K562 (cell line): Measurements from ENCODE around the gene S100A8. TPM values are rescaled to one million over a fixed set of nuclear protein-coding genes. Genes with fewer than 3 reads are reported as not detected.

Experiments used
- ATAC-seq: fragments of 200-7000 bp; cut with Tn5 transposase; 3 replicates; pipeline ENCODE4 v1.9.1; 2020; ENCODE audit warnings: moderate library complexity
- BruUV-seq: library from RNA; stranded (reverse); fragments of 400-500 nt; replicated peaks from 2 replicates; lab custom pipeline; 2021; lab: Mats Ljungman, UMichigan
- CTCF ChIA-PET: fragments of 300-600 bp; formaldehyde crosslinking; extraction: SDS; loops from one replicate; lab custom pipeline; 2021; ENCODE audit warnings: low intra/inter-chr PET ratio; lab: Yijun Ruan, JAX
- POLR2A ChIA-PET: fragments of 300-600, 350-650 bp; sonication (Branson Sonifier 250); formaldehyde crosslinking; extraction: SDS; loops from one replicate; lab custom pipeline; 2021; ENCODE audit warnings: antibody characterized with exemption, inconsistent platforms; lab: Yijun Ruan, JAX
- DNase-seq, 4 experiments: peaks; one replicate each; pipeline versions ENCODE4 v3.0.0 to v3.0.0-alpha.2; 2011 to 2018; ENCODE audit warnings: low spot score in 3 of 4, mixed read lengths in 3 of 4; ENCODE audit errors: extremely low read depth in 1 of 4
- FAIRE-seq: peaks from 2 replicates; lab custom pipeline; 2011; peaks lifted over from hg19 to GRCh38; lab: Jason Lieb, UNC
- H2AFZ ChIP-seq: 2 replicates; pipeline ENCODE4 v1.6.0; 2011; ENCODE audit warnings: low read depth, low read length, control low read depth, inconsistent platforms
- H3K27ac ChIP-seq: fragments of 200-600 bp; 3 replicates; pipeline ENCODE4 v1.8.0; 2011; ENCODE audit warnings: low read depth, mild to moderate bottlenecking, control low read depth, inconsistent platforms, low read length, moderate library complexity, mixed read lengths; ENCODE audit errors: extremely low read depth
- H3K27me3 ChIP-seq, 2 experiments: fragments of 300-600 bp in 1 of 2; 2 replicates in 1 of 2; 3 replicates in 1 of 2; pipeline versions ENCODE4 v1.6.0 to v1.8.0; 2011; ENCODE audit warnings: inconsistent platforms in 2 of 2, low read length in 2 of 2, mild to moderate bottlenecking in 1 of 2, mixed read lengths in 1 of 2, moderate library complexity in 1 of 2; ENCODE audit not compliant: control insufficient read depth in 2 of 2, insufficient read depth in 2 of 2
- H3K36me3 ChIP-seq: fragments of 300-600 bp; 3 replicates; pipeline ENCODE4 v1.8.0; 2011; ENCODE audit warnings: mild to moderate bottlenecking, low read length, inconsistent platforms; ENCODE audit not compliant: control insufficient read depth, insufficient read depth
- H3K4me1 ChIP-seq, 2 experiments: fragments of 200-600 bp in 1 of 2; replicated peaks in 1 of 2; 2 replicates in 1 of 2; 3 replicates in 1 of 2; pipeline versions ENCODE4 v1.5.1 to v1.8.0; 2011; ENCODE audit warnings: inconsistent platforms in 2 of 2, low read length in 2 of 2, mild to moderate bottlenecking in 1 of 2, mixed read lengths in 1 of 2, moderate library complexity in 1 of 2; ENCODE audit not compliant: control insufficient read depth in 2 of 2, insufficient read depth in 2 of 2
- H3K4me2 ChIP-seq: 2 replicates; pipeline ENCODE4 v1.6.1; 2011; ENCODE audit warnings: low read length, control low read depth, inconsistent platforms, mixed read lengths; ENCODE audit not compliant: insufficient read depth
- H3K4me3 ChIP-seq: fragments of 200-600 bp; sonication (generic), shearing (Covaris generic); 2 replicates; pipeline ENCODE4 v1.5.1; 2016; ENCODE audit warnings: control low read depth, inconsistent platforms
- H3K79me2 ChIP-seq: fragments of 200-600 bp; 3 replicates; pipeline ENCODE4 v1.8.0; 2011; ENCODE audit warnings: low read length, inconsistent platforms; ENCODE audit not compliant: control insufficient read depth, insufficient read depth
- H3K9ac ChIP-seq, 2 experiments: 2 replicates each; pipeline versions ENCODE4 v1.6.0 to v1.6.1; 2011; ENCODE audit warnings: low read depth in 2 of 2, low read length in 2 of 2, control low read depth in 1 of 2, inconsistent platforms in 1 of 2, mild to moderate bottlenecking in 1 of 2, mixed read lengths in 1 of 2; ENCODE audit not compliant: insufficient read depth in 1 of 2
- H3K9me1 ChIP-seq: one replicate; pipeline ENCODE4 v1.6.0; 2011; ENCODE audit warnings: inconsistent platforms, mild to moderate bottlenecking, low read length, moderate library complexity; ENCODE audit not compliant: control insufficient read depth, insufficient read depth
- H3K9me3 ChIP-seq: replicated peaks from 2 replicates; pipeline ENCODE4 v1.5.1; 2011; ENCODE audit warnings: low read depth, low read length, inconsistent platforms; ENCODE audit not compliant: control insufficient read depth, insufficient read depth
- H4K20me1 ChIP-seq: replicated peaks from 2 replicates; pipeline ENCODE4 v1.6.1; 2011; ENCODE audit warnings: low read length, inconsistent platforms, mixed read lengths; ENCODE audit not compliant: control insufficient read depth, insufficient read depth
- CREB3 ChIP-seq: fragments of 450-650 bp; conservative IDR thresholded peaks from 2 replicates; pipeline ENCODE4 v1.6.1; 2016; ENCODE audit warnings: missing genetic modification characterization, low read depth, mild to moderate bottlenecking, missing compliant biosample characterization, moderate library complexity
- ILF3 ChIP-seq: fragments of 450-650 bp; IDR thresholded peaks from 2 replicates; pipeline ENCODE4 v1.6.1; 2018; ENCODE audit warnings: antibody characterized with exemption, mild to moderate bottlenecking, moderate library complexity, borderline replicate concordance
- IRF1 ChIP-seq: sonication (generic); formaldehyde crosslinking; IDR thresholded peaks from 2 replicates; pipeline ENCODE4 v1.8.0; 2022; ENCODE audit warnings: missing genetic modification reagents, mild to moderate bottlenecking, borderline replicate concordance
- KDM5B ChIP-seq: fragments of 200-600 bp; sonication (generic); IDR thresholded peaks from 2 replicates; pipeline ENCODE4 v1.6.1; 2012; ENCODE audit warnings: low read depth, mild to moderate bottlenecking, moderate library complexity, low read length, control low read depth, inconsistent platforms; ENCODE audit not compliant: insufficient replicate concordance
- MAZ ChIP-seq, 2 experiments: fragments of 450-650 bp in 1 of 2; sonication (generic) in 1 of 2; formaldehyde crosslinking; IDR thresholded peaks in 1 of 2; conservative IDR thresholded peaks in 1 of 2; 2 replicates each; pipeline versions ENCODE4 v1.4.0 to v1.5.0; 2020; ENCODE audit warnings: mild to moderate bottlenecking in 1 of 2, missing genetic modification reagents in 1 of 2
- NCOR1 ChIP-seq: fragments of 450-650 bp; IDR thresholded peaks from 2 replicates; pipeline ENCODE4 v1.6.1; 2016; ENCODE audit warnings: mild to moderate bottlenecking, moderate library complexity
- SMAD4 ChIP-seq: fragments of 250-450 bp; sonication (Bioruptor Pico); conservative IDR thresholded peaks from 2 replicates; pipeline ENCODE4 v1.8.0; 2021; ENCODE audit warnings: inconsistent platforms, mild to moderate bottlenecking, moderate library complexity
- U2AF2 ChIP-seq: fragments of 200-400 bp; formaldehyde crosslinking; optimal IDR thresholded peaks from 2 replicates; pipeline ENCODE3; 2017; ENCODE audit warnings: low read depth, mild to moderate bottlenecking, low read length
- WHSC1 ChIP-seq: IDR thresholded peaks from one replicate; pipeline ENCODE4 v1.6.1; 2012; ENCODE audit warnings: low read length, control low read depth, inconsistent platforms
- XRCC5 ChIP-seq: fragments of 200-400 bp; formaldehyde crosslinking; IDR thresholded peaks from 2 replicates; pipeline ENCODE4 v1.6.1; 2017; ENCODE audit warnings: low read depth, mild to moderate bottlenecking, low read length
- ZNF239 ChIP-seq: fragments of 250-450 bp; sonication (Bioruptor Pico); IDR thresholded peaks from 2 replicates; pipeline ENCODE4 v1.4.0; 2020; ENCODE audit warnings: mild to moderate bottlenecking
- ZNF280B ChIP-seq: fragments of 250-450 bp; sonication (Bioruptor Pico); IDR thresholded peaks from 2 replicates; pipeline ENCODE4 v1.5.1; 2021; ENCODE audit warnings: mild to moderate bottlenecking
- ZNF408 ChIP-seq: fragments of 250-450 bp; sonication (Bioruptor Pico); IDR thresholded peaks from 2 replicates; pipeline ENCODE4 v1.4.0; 2020; ENCODE audit warnings: low read depth, mild to moderate bottlenecking, moderate library complexity
- WGBS: fragments of 100-300 bp; shearing (Covaris generic); methylation state at CpG from one replicate; pipeline ENCODE4 v1.1.6; 2016; ENCODE audit warnings: low coverage, mixed read lengths; ENCODE audit not compliant: insufficient coverage; ENCODE audit errors: missing lambda C conversion rate; 5-methylcytosine and 5-hydroxymethylcytosine counted together
- in situ Hi-C: fragments of 300-500 bp; cut with MboI; formaldehyde crosslinking; loops from 4 replicates; pipeline ENCODE4 v1.15.0; 2018; ENCODE audit warnings: inconsistent platforms, mixed read lengths
- intact Hi-C: fragments of 100-400 bp; cut with micrococcal nuclease; formaldehyde crosslinking; loops from 2 replicates; pipeline ENCODE4 v1.14.2; 2022
- polyA plus RNA-seq, 8 experiments: library from polyadenylated mRNA; depleted of rRNA in 4 of 8; stranded (reverse) in 5 of 8; unstranded in 3 of 8; fragments of >200 nt; fragmentation: Nextera tagmentation in 2 of 8; fragmentation: Illumina TruSeq in 1 of 8; extraction: Ambion mirVana in 2 of 8; extraction: Trizol in 1 of 8; gene quantifications; 2 replicates each; pipeline versions ENCODE4 v1.2.1 to v1.2.3, GENCODE V29; 2011 to 2014; ENCODE audit warnings: inconsistent platforms in 1 of 8, missing spikeins in 1 of 8
- total RNA-seq, 7 experiments: library from RNA; depleted of rRNA in 6 of 7; stranded (reverse); fragments of >200 nt in 6 of 7; fragmentation: Illumina TruSeq in 2 of 7; extraction: Trizol in 2 of 7; gene quantifications; 2 replicates each; pipeline versions ENCODE4 v1.2.1 to v1.2.3, GENCODE V29; 2011 to 2021; ENCODE audit warnings: low replicate concordance in 1 of 7

Gene S100A8
- total and polyA plus RNA-seq, 9 of the 15 experiments (the other 6 are each of a cell fraction or from before 2014, with no cell fraction given): 0.15 to 0.60 TPM; not detected in 7

- no peak for TF ChIP-seq U2AF2
These were observed 3.1 kb downstream of the S100A8 start (continued) for GRCh38 chr1:153387785-153388184.

GRCh38 chr1:153387001-153387400 is 3.9 kb downstream of the S100A8 start:
- ChIA-PET POLR2A (interaction anchor here (1.5 kb wide), 1 partner anchor 8 kb away, joined by 3 read pairs; no protein-coding TSS in a partner anchor), CTCF (no interaction called here)
- H2AFZ ChIP-seq: no peak overlapping the region
- TF ChIP-seq ILF3: no peak
- TF ChIP-seq NCOR1: no peak
- TF ChIP-seq WHSC1: no peak
- no peak for TF ChIP-seq ZNF408 (CRISPR knock-in tag)
- TF ChIP-seq MAZ (CRISPR knock-in tag; conservative IDR thresholded peaks at IDR 0.05 in 1 of 2, IDR thresholded peaks at IDR 0.05 in 1 of 2): no peak
- TF ChIP-seq CREB3 (tag): no peak
- no peak for TF ChIP-seq XRCC5
- no peak for TF ChIP-seq ZNF239
- TF ChIP-seq SMAD4: no peak
- no peak for TF ChIP-seq KDM5B
- TF ChIP-seq IRF1 (CRISPR knock-in tag): no peak
- TF ChIP-seq ZNF280B (CRISPR knock-in tag): no peak
- H3K79me2 ChIP-seq: no peaks in the 10 kb centered on the region
- H3K9me1 ChIP-seq: no peaks in the 10 kb centered on the region
- intact Hi-C loops (no loop called here), in situ Hi-C loops (no loop called here)
- peaks cover 0 to 21% of the 10 kb centered on the region in 2 experiments; a peak in 4 of 5 replicates for H3K27me3 ChIP-seq
- no peaks in the 10 kb centered on the region for H3K36me3 ChIP-seq
- H3K4me2 ChIP-seq: no peak overlapping the region
- WGBS: 1% methylated on average over 4 of the region's 4 CpGs
- no peak overlapping the region for H3K9ac ChIP-seq
- peaks cover 0 to 6% of the 10 kb centered on the region in 2 experiments; a peak in 1 of 5 replicates for H3K4me1 ChIP-seq
- H4K20me1 ChIP-seq: peaks cover 3% of the 10 kb centered on the region; the same call in 1 of the 2 replicates
- ATAC-seq (no peak), DNase-seq (no peak), FAIRE-seq (no peak)
- BruUV-seq: no TSS peak
- H3K4me3 ChIP-seq: no peak overlapping the region
- no peaks in the 10 kb centered on the region for H3K9me3 ChIP-seq
- no peak overlapping the region for H3K27ac ChIP-seq
